GM19351 (cell line): ENCODE measurements around the gene CDH4.

Experiments
- ATAC-seq: cut with Tn5 transposase; IDR thresholded peaks from one replicate; pipeline ENCODE4 v1.9.1; 2021; ENCODE audit warnings: mild to moderate bottlenecking, moderate library complexity; ENCODE audit not compliant: unreplicated experiment

CDH4 gene

DNA sequence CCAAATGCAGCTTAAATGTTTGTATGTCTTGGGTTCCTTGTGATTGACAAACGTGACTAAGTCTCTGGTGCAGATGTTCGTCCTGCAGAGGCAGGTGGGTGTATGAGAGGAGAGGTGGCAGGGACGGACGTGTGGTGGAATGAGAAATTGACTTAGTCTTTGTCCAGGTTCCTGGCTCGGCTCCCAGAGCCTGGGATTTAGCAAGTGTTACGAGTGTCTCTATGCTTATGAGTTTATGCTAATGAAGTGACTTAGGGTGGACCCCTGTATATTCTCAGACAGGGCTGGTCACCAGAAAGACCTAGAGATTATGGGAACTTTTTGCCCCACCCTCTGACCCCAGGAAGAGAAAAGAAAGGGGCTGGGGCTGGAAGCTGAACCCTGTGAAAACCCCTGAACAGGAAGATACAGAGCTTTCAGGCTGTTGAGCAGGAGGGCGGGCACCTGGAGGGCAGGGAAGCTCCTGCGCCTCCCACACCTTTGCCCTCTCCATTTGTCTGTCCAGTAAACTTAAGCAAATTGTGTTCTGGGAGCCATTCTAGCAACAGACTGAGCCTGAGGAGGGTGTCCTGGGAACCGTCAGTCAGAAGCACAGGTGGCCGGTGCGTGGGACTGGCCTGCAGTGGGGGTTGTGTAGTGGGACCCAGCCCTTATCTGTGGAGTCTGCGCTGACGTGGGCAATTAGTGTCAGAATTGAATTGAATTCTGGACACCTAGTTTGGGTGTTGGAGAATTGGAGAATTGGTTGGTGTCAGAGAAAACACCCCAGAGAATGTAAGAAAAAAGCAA, 362.1 kb downstream of the CDH4 start:
- ATAC-seq = no peak

DNA sequence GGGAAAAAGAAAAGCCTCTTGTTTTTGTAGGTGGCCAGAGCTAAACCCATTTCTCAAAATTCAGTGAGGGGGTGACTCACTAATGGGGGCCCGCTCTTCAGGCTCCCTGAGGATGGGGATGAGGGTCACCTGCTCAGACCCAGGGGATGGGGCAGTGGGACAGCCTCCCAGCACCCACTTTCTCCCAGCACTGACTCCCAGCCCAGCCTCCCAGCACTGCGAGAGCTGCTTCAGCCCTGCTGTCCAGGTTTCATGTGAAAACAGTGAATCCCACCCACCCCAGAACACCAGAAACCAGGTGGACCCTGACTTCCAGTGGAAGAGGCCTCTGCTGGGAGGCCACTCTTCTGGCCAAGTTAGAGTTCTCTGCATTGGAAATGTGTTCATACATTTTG, 362.6 kb downstream of the CDH4 start:
- ATAC-seq = no peak

DNA sequence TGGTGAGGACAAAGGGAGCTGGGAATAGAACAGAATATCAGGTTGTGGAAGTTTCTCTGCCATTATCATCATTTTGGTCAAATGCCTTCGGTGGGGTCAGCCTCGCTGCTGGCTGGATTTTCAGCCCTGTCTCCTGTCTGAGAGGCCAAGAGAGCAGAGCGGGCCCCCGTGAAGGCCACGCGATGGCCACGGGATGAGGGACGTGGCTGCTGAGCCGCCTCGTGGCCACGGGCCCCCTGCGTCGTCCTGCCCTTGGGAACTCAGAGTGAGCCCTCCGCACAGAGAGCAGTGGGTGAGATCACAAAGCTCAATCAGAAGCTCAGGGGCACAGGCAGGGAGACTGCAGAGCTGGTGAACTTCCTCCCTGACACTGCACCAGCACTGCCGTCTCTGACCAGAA, 363.7 kb downstream of the CDH4 start:
- ATAC-seq = no peak

DNA sequence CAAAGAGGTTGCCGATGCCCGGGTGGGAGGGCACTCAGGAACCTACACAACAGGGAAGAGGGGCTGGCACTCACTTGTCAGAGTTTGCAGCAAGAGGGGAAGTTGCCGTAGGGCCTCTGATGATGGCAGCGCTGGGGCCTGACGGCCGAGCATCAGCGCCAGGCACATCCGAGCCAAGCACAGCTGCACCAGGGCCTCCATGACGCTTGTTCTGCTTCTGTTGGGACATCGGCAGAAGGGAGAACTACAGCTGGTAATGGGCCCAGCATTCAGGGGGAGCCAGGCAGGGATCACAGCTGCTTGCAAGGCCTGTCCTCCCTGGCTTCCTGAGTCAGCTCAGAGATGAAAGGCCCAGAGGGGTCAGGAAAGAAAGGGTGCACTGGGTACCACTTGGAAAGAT, 367.7 kb downstream of the CDH4 start:
- no peak for ATAC-seq

DNA sequence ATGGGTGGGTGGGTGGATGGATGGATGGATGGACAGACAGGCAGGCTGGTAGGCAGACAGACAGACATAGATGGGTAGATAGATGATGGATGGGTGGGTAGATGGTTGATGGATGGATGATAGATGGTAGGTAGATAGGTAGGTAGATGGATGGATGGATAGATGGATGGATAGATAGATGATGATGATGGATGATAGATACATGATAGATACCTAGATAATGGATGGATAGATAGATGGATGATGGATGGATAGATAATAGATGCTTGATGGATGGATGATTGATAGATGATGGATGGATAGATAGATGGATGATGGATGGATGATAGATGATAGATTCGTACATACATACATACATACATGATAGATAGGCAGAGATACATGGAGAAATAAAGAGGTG, 368.1 kb downstream of the CDH4 start:
- ATAC-seq = no peak

DNA sequence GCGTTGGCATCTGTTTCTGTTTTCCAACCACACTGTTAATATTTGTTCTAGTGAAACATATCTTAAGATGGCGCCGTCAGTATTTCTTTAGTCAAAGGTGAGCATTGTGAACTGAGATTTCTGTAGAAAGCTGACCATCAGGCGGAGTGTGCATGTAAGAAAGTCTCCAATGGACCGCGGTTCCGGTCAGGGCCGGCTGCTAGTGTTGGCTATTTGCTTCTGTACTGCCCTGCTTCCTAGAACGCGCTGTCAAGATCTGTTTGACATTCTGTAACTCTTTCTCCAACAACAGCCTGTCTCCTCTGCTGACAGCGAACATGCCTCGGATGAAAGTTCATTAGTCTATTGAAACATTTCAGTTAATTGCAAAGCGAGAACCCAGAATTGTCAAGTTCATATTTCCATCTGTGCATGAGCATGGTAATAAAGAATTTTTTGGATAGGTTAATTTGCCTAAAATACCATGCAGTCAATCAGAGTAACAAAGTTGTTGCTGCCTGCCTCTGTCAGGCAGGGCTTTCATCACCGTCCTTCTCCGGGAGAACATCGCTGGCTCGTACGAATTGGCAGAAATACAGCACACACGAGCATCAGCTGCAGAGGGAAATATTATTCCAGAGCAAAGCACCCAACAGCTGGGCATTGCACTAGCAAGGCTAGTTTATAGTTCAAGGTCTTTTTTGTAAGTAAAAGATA, 369.1 kb downstream of the CDH4 start:
- ATAC-seq = no peak

DNA sequence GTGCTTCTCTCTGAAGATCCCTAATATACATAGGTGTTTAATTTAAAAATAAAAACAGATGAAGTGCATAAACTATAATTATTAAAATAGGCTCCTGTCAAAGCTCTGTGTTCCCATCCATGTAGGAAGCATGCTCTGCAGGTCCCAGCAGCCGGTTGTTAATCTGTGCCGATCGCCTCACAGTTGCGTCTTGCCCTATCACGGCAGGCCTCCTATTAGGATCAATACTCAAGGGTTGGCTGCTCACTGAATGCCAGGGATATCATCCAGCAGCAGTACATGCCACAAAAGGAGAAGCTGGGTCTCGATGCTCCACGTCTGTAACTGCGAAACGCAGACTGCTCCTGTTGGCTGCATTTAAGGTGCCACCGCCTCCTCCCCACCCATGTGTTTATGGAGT, 369.8 kb downstream of the CDH4 start:
- ATAC-seq = no peak

DNA sequence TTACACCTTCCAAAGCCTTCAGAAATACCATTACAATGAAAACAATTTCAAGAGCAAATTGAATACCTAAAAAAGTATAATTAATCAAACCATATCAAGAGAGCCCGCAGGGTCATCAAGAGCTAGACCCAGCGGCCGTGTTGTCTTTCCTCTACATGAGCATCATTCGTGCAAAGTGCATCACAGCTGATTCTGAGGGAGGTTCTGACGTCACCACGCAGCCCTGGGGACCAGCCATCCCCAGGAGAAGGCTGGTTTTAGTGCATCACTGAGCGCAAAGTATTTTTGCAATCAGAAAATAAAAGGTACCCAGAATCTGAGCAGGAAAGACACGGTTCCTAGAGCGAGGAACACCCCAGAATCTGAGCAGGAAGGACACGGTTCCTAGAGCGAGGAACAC, 371.4 kb downstream of the CDH4 start:
- no peak for ATAC-seq

DNA sequence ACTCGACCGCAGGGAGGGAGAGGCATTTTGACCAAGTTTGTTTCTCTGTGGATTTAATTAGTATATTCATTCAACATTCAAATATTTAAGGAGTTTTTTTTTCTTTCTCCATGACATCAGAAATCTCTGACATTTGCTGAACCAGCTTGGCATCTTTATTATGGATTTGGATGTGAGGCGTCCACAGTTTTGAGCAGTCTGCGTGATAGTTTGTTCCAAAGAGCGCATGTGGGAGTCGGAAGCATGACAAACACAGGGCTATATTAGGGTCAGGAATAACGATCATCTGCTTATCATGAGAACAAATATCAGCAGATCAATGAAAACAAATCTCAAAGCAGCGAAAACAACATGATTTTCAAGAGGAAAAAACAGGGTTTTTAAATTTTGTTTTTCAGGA, 373.2 kb downstream of the CDH4 start:
- ATAC-seq = no peak

DNA sequence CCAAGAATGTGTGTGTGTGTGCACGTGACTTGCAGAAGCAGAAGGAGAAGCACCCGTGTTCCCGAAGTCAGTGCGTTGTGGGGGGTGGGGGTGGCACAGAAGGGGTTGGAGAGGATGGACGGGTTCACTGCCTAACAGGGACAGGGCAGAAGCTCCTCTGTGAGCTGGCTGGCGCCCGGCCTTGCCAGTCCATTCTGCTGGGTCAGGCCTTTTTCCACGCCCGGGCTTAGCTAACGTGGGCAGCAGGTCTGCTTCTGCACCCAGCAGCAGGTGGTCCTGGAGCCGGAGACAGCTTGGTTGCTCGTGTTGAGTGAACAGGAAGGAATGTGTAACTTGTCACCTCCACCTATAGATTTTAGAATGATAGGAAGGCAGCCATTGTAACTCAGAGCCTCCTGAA, 374.4 kb downstream of the CDH4 start:
- ATAC-seq = no peak

DNA sequence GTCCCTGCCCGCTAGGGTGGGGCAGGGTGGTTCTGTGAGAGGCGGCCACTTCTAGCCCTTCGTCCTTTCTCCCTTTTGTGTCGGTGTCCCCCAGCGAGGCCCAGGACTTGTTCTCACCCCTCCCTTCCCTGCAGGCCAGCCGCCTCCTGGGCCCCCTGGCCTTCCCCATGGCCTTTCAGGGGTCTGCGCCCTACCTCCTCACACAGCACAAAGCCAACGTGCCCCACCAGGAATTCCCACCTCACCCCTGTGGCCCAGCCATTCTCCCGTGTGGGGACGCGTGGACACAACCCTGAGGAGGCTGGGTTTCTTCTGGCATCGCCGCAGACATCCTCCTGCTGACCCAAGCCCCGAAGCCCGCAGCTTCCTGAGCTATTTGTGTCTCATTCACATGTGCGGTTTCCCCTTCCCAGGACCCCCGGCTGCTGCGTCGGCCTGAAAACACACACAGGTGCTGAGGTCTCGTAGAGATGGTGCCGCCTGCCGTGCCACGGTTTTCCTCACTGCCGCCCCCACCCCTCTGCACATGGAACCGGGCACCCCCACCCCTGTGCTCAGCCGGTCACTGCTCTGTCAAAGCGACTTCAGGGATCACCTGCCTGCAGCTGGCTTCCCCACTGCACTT, 375.8 kb downstream of the CDH4 start:
- ATAC-seq = no peak

DNA sequence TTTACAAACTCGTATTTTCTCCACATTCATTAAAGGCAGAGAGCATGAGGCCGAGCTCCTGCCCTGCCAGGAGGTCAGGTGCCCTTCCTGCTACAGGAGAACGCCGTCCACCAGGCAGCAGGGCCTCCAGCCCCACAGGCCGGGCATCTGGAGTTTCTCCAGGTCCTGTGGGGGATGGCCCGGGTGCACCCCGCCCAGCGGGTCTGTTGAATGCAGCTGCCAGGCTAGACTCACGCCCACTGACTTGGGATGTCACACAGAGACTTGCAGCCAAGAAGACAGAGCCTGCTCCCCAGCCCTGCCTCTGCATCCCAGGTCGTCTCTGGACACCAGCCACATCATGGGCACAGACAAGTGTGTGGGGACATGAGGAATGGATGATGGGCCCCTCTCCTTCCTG, 376.4 kb downstream of the CDH4 start:
- ATAC-seq = no peak

DNA sequence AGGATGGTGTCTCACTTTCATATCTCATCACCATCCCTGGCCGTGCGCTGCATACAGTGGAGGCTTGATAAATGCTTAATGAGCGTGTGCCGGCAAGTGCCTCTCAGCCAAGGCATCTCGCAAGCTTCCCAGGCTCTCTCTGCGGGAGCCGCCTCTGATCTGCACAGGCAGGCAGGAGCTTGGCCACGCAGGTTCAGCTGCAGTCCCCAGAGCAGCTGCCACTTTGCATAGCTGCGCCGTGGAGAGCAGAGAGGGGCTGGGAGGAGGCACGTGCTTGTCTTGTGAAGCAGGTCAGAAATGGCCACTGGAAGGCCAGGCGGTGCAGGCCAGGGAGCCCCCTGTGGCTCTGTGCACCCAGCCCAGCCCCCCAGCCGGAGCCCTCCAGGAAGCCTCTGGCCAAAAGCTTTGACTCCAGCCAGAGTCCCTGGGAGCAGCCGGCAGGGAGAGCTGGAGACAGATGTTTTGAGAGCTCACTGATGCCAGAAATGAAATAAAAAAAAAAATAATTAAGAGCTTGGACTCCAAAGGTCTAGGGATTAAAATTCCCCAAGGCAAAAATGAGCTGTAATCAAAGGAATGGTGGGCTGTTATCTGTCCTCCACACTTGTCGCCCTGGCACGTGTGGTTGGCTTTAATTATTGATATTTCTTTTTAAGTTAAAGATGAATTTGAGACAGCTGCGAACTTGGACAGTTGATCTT, 377.0 kb downstream of the CDH4 start:
- no peak for ATAC-seq

DNA sequence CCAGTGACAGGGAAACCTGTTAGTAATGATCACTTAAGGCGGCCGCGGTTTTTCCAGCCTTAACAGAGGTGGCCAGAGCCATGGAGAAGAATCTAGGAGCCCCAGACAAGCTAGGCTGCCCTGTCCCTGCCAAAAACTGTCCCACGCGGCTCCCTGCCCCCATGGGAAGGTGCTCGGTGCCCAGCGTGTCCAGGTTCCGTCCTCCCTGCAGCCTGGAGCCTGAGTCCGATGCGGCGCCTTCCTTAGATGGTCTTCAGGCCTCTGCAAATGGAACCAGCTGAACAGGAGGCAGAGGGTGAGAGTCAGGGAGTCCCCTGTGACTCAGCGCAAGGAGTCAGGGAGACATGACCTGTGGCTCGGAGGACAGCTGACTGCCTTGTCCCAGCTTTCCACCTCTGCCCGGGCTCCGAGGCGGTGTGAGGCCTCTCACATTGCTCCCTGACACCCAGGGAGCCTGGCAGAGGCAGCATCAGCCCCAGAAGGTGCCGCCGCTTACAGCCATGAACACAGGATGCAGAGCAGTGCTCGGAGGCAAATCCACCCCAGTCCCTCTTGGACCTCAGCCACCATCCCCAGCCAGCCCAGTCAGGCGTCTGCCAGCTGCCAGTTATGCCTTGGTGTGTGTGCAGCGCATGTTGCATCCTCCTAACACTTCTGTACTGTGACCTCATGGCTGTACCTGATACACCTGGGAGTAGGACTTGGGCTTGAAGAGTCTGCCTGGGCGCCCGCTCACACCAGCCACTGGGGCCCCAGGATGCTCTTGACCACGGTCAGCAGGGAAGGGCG, 377.7 kb downstream of the CDH4 start:
- ATAC-seq = no peak

DNA sequence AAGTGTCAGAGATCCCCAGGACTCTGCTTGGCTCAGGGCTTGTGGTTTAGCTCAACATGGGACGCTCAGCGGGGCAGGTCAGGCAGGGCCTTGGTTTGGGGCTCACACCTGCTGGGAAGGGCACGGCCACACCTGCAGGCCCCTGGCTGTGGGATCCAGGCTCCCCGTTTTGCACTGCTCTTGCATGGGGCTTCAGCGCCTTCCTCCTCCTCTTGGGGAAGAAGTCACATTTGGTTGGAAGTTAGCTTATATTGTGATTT, 378.3 kb downstream of the CDH4 start:
- no peak for ATAC-seq

DNA sequence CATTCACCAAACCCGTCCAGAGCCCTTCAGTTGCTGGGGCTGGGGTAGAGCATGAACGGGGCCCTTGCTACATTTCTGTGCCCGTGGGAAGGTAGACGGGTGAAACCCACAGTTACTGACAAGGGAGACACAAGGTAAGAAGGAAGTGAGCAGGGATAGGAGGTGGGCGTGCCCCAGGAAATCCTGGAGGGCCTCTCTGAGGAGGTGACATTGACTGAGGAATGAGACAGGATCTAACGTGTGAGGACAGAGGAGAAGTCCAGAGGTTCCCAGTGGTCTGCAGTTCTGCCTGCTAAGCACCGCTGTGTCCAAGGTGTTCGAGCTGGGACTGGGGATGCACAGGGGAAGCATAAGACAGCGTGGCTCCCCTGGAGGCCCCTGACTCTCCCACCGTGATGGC, 378.8 kb downstream of the CDH4 start:
- no peak for ATAC-seq

DNA sequence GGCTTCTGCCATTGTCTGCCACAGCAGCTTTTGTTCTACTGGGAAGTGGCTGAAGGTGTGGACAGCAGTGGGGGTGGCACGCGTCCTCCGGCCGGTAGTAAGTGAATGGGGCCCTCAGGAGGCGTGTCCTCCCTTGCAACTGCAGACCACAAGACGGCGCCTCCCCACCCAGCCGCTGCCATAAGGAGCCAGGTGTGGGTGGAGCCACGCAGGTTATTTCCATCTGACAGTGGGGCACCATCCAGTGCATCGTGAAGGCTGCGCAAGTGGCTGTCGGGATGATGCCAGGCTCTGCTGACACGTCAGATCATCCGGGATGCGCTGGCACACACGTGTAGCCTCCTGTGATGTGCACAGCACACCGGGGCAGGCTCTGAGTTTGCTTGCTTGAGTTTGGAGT, 379.7 kb downstream of the CDH4 start:
- ATAC-seq = no peak

DNA sequence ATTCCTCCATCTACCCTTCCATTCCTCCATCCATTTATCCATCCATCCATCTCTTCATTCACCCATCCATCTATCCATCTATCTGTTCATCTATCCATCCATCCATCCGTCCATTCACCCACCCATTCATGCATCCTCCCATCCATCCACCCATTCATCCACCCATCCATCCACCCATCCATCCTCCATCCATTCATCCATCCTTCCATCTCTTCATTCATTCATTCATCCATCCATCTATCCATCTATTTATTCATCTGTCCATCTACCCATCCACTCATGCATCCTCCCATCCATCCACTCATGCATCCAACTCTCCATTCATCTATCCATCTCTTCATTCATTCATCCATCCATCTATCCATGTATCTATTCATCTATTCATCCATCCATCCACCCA, 380.9 kb downstream of the CDH4 start:
- no peak for ATAC-seq

DNA sequence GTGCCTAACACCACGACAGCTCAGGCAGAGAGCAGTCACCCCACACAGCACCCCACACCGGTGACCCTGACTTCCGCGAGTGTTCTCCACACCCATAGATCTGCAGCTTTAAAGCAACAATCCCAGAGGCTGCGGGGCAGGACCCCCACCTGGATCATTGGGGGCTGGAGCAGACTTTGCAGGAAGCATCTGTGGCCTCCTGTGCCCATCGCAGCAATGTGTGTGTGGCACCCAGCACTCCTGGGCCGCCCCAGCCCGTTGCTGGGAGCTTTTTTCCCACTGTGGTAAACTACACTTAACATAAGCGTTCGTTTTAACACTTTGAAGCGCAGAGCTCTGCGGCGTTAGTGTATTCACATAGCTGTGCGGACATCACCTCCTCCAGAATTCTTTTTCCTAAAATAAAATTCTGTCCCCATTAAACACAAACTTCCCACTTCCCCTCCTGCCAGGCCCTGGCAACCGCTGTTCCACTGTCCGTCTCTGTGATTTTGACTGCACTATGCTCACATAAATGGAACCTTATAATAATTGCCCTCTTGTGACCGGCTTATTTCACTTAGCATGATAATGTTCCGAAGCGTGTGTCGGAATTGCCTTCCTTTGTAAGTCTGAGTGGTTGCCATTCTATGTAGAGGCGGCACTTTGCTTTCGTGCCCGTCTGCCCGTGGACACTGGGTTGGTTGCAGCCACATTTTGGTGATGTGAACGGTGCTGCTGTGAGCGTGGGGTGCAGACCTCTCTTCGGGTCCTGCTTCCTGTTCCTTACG, 382.5 kb downstream of the CDH4 start:
- ATAC-seq = no peak

DNA sequence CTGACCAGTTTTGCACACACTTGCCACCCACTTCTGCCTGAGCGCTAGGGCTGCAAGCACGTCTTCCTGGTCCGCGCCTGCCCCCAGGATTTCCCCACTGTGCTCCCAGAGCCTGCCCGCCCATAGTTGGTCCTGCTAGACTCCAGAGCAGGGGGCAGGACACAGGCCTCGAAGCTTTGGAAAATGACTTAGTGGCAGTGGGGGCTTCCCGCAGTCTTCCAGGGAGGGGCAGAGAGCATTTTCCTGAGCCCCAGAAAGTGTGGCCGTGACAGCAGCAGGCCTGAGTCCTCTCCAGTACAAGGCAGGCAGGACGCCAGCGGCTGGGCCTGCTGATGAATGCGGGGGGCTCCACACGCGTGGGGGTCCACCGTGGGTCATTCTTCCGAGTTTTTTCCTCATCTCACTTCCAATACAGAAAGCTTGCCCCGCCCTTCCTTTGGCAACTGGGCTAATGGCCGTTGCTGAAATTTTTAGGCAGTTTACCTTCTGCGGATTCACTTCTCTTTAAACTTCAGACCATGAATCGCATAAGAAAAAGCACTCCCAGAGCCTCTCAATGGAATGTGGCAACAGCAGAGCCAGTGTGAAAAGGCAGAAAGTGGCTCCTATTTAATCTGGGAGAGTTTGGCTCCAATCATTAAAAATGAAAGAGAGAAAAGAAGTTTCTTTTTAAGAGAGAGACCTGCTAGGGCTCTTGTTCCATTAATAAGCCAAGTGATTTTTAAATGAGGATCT, 383.8 kb downstream of the CDH4 start:
- no peak for ATAC-seq
